Lower leg skin (tissue), 4 donors: ENCODE data around the gene PAH. TPM values are rescaled to one million over a fixed set of nuclear protein-coding genes. Genes with fewer than 3 reads are reported as not detected.
"Not testable (repeated sequence)": the region's sequence is repeated elsewhere in the genome, so short reads cannot be mapped to it uniquely, and the experiment has no call there.

ENCODE experiments used
- DNase-seq, 2 donors: peaks; one replicate each; pipeline ENCODE4 v3.0.0-alpha.2; 2019; ENCODE audit warnings: low spot score in 2 of 2
- H3K4me3 ChIP-seq: fragments of 200-600 bp; sonication (generic); 2 replicates; pipeline ENCODE4 v1.5.1; 2017; ENCODE audit warnings: mild to moderate bottlenecking, low read depth; ENCODE audit not compliant: poor library complexity, severe bottlenecking
- CTCF ChIP-seq, 3 donors: fragments of 450-650 bp; IDR thresholded peaks; one replicate each; pipeline ENCODE4 v1.5.1; 2016; ENCODE audit warnings: antibody characterized with exemption in 3 of 3, mild to moderate bottlenecking in 3 of 3, moderate library complexity in 2 of 3
- POLR2A ChIP-seq, 2 donors: fragments of 450-650 bp; IDR thresholded peaks; one replicate each; pipeline ENCODE4 v1.6.1; 2016 to 2017; ENCODE audit warnings: antibody characterized with exemption in 2 of 2, mild to moderate bottlenecking in 1 of 2, moderate library complexity in 1 of 2
- WGBS, 2 donors: methylation state at CpG; one replicate each; pipeline ENCODE4 v1.1.5; 2018; 5-methylcytosine and 5-hydroxymethylcytosine counted together
- intact Hi-C: fragments of 100-400 bp; cut with DNase I; formaldehyde crosslinking; loops from one replicate; pipeline ENCODE4 v1.15.0; 2023; ENCODE audit warnings: low total_unique reads
- total RNA-seq, 4 donors: library from RNA; depleted of rRNA; stranded (reverse); fragments of >200 nt; gene quantifications; one replicate each; pipeline ENCODE4 v1.1.0, GENCODE V29; 2016

Gene PAH
- total RNA-seq, 4 donors from 2014 or later, result not detected

GRCh38 chr12:102851246-102851645 is 65.8 kb downstream of the PAH start:
- no peak overlapping the region for H3K4me3 ChIP-seq
- intact Hi-C loops, result no loop called here
- WGBS, 2 donors, result 73 to 95% methylated on average over 2 of the region's 2 CpGs
- DNase-seq, result no peak
- TF ChIP-seq POLR2A (IDR thresholded peaks at IDR 0.05), result no peak
- TF ChIP-seq CTCF (IDR thresholded peaks at IDR 0.05), result no peak

GRCh38 chr12:102849722-102850447 is 67.2 kb downstream of the PAH start:
- WGBS, 2 donors, result 47 to 81% methylated on average over 4 of the region's 4 CpGs
- H3K4me3 ChIP-seq, result no peak overlapping the region
- DNase-seq, result no peak
- TF ChIP-seq CTCF (IDR thresholded peaks at IDR 0.05) (no peak), POLR2A (IDR thresholded peaks at IDR 0.05) (no peak)
- intact Hi-C loops, result no loop called here

GRCh38 chr12:102848832-102849231 is 68.2 kb downstream of the PAH start:
- WGBS, 2 donors, result 82 to 88% methylated on average over 3 of the region's 3 CpGs

GRCh38 chr12:102847131-102847530 is 69.9 kb downstream of the PAH start:
- intact Hi-C loops, result no loop called here
- no peak for DNase-seq
- TF ChIP-seq CTCF (IDR thresholded peaks at IDR 0.05) (no peak), POLR2A (IDR thresholded peaks at IDR 0.05) (no peak)
- no peak overlapping the region for H3K4me3 ChIP-seq
- 72 to 83% methylated on average over 2 of the region's 2 CpGs for WGBS, 2 donors

More at GRCh38 chr12:102848832-102849231, 68.2 kb downstream of the PAH start:
- H3K4me3 ChIP-seq, result no peak overlapping the region
- DNase-seq, result no peak
- intact Hi-C loops, result no loop called here
- TF ChIP-seq CTCF (IDR thresholded peaks at IDR 0.05), result no peak
- TF ChIP-seq POLR2A (IDR thresholded peaks at IDR 0.05), result no peak

- intact Hi-C loops, result no loop called here
- 79% methylated on average over 10 of the region's 10 CpGs for WGBS, 2 donors
- H3K4me3 ChIP-seq, result no peak overlapping the region
- no peak for DNase-seq
- no peak for TF ChIP-seq POLR2A (IDR thresholded peaks at IDR 0.05)
Observed at GRCh38 chr12:102833687-102834441, 83.2 kb downstream of the PAH start.

- intact Hi-C loops, DNase-seq, H3K4me3 ChIP-seq: not testable (repeated sequence)
- 79 to 85% methylated on average over 24 of the region's 24 CpGs for WGBS, 2 donors
Observed at GRCh38 chr12:102832826-102833225, 84.2 kb downstream of the PAH start.
